Spleen (tissue), 11 donors: Measurements from ENCODE around the gene TRPC1. TPM values are rescaled to one million over a fixed set of nuclear protein-coding genes. Genes with fewer than 3 reads are reported as not detected.
A peak's percentile ranks its signal among the peaks of the same experiment; 100 is the strongest.

Experiments used
- DNase-seq: peaks from one replicate; pipeline ENCODE4 v3.0.0-alpha.2; 2020
- H3K27ac ChIP-seq, 8 donors: fragments of 200-600 bp; sonication (generic) in 7 of 8; 1 replicate in 4 of 8; 2 replicates in 4 of 8; pipeline versions ENCODE4 v1.5.0 to v1.8.0; 2016 to 2021; ENCODE audit warnings: inconsistent platforms in 4 of 8, mild to moderate bottlenecking in 4 of 8, moderate library complexity in 1 of 8
- H3K27me3 ChIP-seq, 7 donors: fragments of 200-600 bp; sonication (generic) in 6 of 7; replicated peaks in 1 of 7; 1 replicate in 4 of 7; 2 replicates in 3 of 7; pipeline versions ENCODE4 v1.5.0 to v1.8.0; 2016 to 2021; ENCODE audit warnings: inconsistent platforms in 3 of 7, mild to moderate bottlenecking in 1 of 7
- H3K36me3 ChIP-seq, 6 donors: fragments of 200-600 bp; sonication (generic) in 5 of 6; 1 replicate in 4 of 6; 2 replicates in 2 of 6; pipeline versions ENCODE4 v1.5.0 to v1.8.0; 2016 to 2021; ENCODE audit warnings: inconsistent platforms in 2 of 6
- H3K4me1 ChIP-seq, 6 donors: fragments of 200-600 bp; sonication (generic) in 5 of 6; 1 replicate in 3 of 6; 2 replicates in 3 of 6; pipeline versions ENCODE4 v1.5.0 to v1.8.0; 2016 to 2021; ENCODE audit warnings: inconsistent platforms in 3 of 6
- H3K4me3 ChIP-seq, 8 donors: fragments of 200-600 bp; sonication (generic) in 7 of 8; 1 replicate in 4 of 8; 2 replicates in 4 of 8; pipeline versions ENCODE4 v1.5.0 to v1.8.0; 2016 to 2021; ENCODE audit warnings: inconsistent platforms in 4 of 8, mild to moderate bottlenecking in 4 of 8, moderate library complexity in 2 of 8
- H3K9me3 ChIP-seq, 8 donors: fragments of 200-600 bp; sonication (generic) in 7 of 8; 1 replicate in 4 of 8; 2 replicates in 4 of 8; pipeline versions ENCODE4 v1.5.0 to v1.8.0; 2016 to 2021; ENCODE audit warnings: inconsistent platforms in 4 of 8
- POLR2A ChIP-seq, 3 donors: fragments of 450-650 bp; IDR thresholded peaks; one replicate each; pipeline ENCODE4 v1.5.1; 2017; ENCODE audit warnings: antibody characterized with exemption in 3 of 3, mild to moderate bottlenecking in 1 of 3
- POLR2AphosphoS5 ChIP-seq, 3 donors: sonication (generic); formaldehyde crosslinking; IDR thresholded peaks; one replicate each; pipeline ENCODE4 v1.5.1; 2017; ENCODE audit warnings: antibody characterized with exemption in 3 of 3
- WGBS, 5 donors: extraction: QIAGEN DNeasy Blood & Tissue Kit in 3 of 5; methylation state at CpG; one replicate each; pipeline versions ENCODE4 v1.1.5 to v1.1.7; 2013 to 2018; 5-methylcytosine and 5-hydroxymethylcytosine counted together
- intact Hi-C: fragments of 100-400 bp; cut with DNase I; formaldehyde crosslinking; loops from one replicate; pipeline ENCODE4 v1.15.0; 2023; ENCODE audit warnings: low total_unique reads
- polyA plus RNA-seq, 3 donors: library from polyadenylated mRNA; stranded (reverse); fragments of 200-250 nt; gene quantifications; one replicate each; pipeline ENCODE4 v1.2.1, GENCODE V29; 2013
- total RNA-seq, 7 donors: library from RNA; depleted of rRNA in 3 of 7; stranded (reverse); fragments of >200 nt in 3 of 7; fragmentation: NEBNext Ultra II Directional in 4 of 7; extraction: Animal tissue kit (Norgen Biotek cat#: 25700) in 4 of 7; gene quantifications; one replicate each; pipeline versions ENCODE4 v1.1.0 to v1.2.1, GENCODE V29; 2016 to 2021
- TF ChIP-seq, protein P1 (sequence below), 11 experiments: fragments of 200-600 bp in 7 of 11; fragments of 450-650 bp in 4 of 11; sonication (generic) in 4 of 11; IDR thresholded peaks in 8 of 11; conservative IDR thresholded peaks in 3 of 11; 1 replicate in 7 of 11; 2 replicates in 4 of 11; pipeline versions ENCODE4 v1.4.0 to v1.8.0; 2016 to 2021; ENCODE audit warnings: antibody characterized with exemption in 11 of 11, inconsistent platforms in 4 of 11, mild to moderate bottlenecking in 1 of 11
- donor health status: healthy with polysubstance abuse.
- donor health status: DM: no; HTN: no; CAD: no; lungs with moderate emphysema.
- donor health status: DM: no; HTN: no; CAD: no.
- donor health status: Bipolar disorder and iron deficiency.
- donor health status: healthy.
- donor health status: DM: no; HTN: no; CAD: no.
- donor health status: DM: yes; HTN: yes; CAD: no.

TRPC1 gene
- total and polyA plus RNA-seq, 10 donors: 1.7 to 21.8 (median 7.6) TPM

DNA sequence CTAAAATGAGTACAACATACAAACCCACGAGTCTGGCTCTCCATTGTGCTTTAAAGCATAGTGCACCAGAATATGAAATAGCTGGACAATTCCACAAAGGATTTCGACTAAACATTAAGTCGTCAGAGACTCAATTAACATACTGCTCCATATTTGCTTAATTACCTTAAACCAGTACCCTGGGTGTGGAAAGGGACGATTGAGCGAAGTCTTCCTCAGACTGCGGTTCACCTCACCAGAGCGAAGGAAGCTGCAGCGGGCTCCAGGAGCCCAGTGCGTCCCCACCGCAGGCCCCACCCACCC lies 218 bp upstream of the TRPC1 start:
- H3K4me3 ChIP-seq: peak overlapping the region; percentile 50 to 88 (median 66)
- intact Hi-C loops: loop anchor here (10.0 kb wide), 1 partner anchor 129 kb away; the partner anchor contains the start of gene PLS1
- WGBS, 5 donors: 0 to 1% (median 0%) methylated on average over 8 to 10 of the region's 10 CpGs

DNA sequence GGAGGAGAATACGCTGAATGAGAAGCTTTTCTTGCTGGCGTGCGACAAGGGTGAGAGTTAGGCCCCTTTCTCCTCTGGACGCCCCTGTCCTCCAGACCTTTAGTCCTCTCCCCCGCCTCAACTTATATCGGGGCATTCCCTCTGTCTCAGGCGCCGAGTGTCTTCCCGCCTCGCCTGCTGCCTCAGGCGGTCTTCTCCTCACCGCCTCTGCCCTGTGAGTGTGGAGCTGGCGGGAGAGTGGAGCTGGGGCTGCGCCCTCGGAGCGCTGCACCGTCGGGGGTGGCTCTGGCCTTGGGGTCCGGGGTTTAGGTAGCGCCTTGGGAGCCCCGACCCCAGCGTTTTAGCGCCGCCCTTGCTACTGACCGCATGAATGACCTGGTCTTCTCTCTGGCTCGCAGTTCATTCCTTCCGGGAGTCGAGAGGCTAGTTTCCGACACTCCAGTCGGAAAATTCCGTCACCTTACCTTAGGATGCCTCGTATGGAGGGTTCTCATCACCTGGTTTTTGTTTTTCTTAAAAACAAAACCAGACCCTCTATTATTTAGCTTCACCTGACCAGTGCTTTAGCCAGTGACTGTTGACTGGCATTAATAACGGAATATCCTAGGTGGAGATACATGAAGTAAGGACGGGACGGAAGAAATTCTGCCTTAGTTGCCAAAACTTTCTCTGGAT lies 985 bp downstream of the TRPC1 start:
- Histone ChIP-seq H3K27me3 (peaks cover 0 to 28% (median 0%) of the 10 kb centered on the region in 7 donors), H3K4me1 (peaks cover 0 to 22% (median 14%) of the 10 kb centered on the region in 6 donors), H3K36me3 (no peaks in the 10 kb centered on the region), H3K4me3 (peak overlapping the region; percentile 50 to 88 (median 66)), H3K27ac (peak overlapping the region; percentile 59 to 91 (median 88)), H3K9me3 (no peaks in the 10 kb centered on the region)
- peak; percentile 78 for DNase-seq
- 9 to 13% (median 11%) methylated on average over 23 to 35 of the region's 35 CpGs for WGBS, 5 donors
- intact Hi-C loops: loop anchor here (10.0 kb wide), 1 partner anchor 130 kb away; the partner anchor contains the start of gene PLS1
- TF ChIP-seq POLR2AphosphoS5 (IDR thresholded peaks at IDR 0.05) (peak in 2 of 3 donors; percentile 30 to 53), POLR2A (IDR thresholded peaks at IDR 0.05) (no peak)
- TF ChIP-seq, protein P1, sequence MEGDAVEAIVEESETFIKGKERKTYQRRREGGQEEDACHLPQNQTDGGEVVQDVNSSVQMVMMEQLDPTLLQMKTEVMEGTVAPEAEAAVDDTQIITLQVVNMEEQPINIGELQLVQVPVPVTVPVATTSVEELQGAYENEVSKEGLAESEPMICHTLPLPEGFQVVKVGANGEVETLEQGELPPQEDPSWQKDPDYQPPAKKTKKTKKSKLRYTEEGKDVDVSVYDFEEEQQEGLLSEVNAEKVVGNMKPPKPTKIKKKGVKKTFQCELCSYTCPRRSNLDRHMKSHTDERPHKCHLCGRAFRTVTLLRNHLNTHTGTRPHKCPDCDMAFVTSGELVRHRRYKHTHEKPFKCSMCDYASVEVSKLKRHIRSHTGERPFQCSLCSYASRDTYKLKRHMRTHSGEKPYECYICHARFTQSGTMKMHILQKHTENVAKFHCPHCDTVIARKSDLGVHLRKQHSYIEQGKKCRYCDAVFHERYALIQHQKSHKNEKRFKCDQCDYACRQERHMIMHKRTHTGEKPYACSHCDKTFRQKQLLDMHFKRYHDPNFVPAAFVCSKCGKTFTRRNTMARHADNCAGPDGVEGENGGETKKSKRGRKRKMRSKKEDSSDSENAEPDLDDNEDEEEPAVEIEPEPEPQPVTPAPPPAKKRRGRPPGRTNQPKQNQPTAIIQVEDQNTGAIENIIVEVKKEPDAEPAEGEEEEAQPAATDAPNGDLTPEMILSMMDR (IDR thresholded peaks at IDR 0.05 in 8 of 11, conservative IDR thresholded peaks at IDR 0.05 in 3 of 11): no peak

More for the DNA sequence above, 218 bp upstream of the TRPC1 start:
- Histone ChIP-seq H3K27me3 (peaks cover 0 to 28% (median 0%) of the 10 kb centered on the region in 7 donors), H3K4me1 (peaks cover 0 to 22% (median 14%) of the 10 kb centered on the region in 6 donors), H3K36me3 (no peaks in the 10 kb centered on the region), H3K9me3 (no peaks in the 10 kb centered on the region), H3K27ac (peak overlapping the region in 6 of 8 donors; percentile 85 to 91 (median 88))
- TF ChIP-seq POLR2AphosphoS5 (IDR thresholded peaks at IDR 0.05) (no peak), POLR2A (IDR thresholded peaks at IDR 0.05) (no peak)
- TF ChIP-seq, protein P1 (IDR thresholded peaks at IDR 0.05 in 8 of 11, conservative IDR thresholded peaks at IDR 0.05 in 3 of 11): no peak
- DNase-seq: no peak

DNA sequence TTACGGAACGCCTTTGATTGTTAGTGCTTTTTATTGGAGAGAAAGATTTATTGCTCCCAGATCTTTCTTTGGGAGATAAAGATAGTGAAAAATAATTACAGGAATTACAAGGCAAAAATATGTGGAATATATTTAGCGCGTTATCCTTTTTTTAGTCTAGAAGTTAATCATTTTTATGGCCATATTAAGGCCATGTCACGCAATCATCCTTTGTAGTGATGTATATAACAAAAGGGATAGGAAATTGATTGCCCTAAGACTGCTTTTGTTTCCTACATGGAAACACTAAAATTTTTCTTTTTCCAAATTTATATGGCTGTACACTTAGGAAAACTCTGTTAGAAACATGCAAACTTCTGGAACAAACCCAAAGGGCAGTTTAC lies 1.5 kb downstream of the TRPC1 start:
- Histone ChIP-seq H3K4me3 (peak overlapping the region in 5 of 8 donors; percentile 50 to 88 (median 66)), H3K4me1 (peaks cover 0 to 22% (median 14%) of the 10 kb centered on the region in 6 donors)

DNA sequence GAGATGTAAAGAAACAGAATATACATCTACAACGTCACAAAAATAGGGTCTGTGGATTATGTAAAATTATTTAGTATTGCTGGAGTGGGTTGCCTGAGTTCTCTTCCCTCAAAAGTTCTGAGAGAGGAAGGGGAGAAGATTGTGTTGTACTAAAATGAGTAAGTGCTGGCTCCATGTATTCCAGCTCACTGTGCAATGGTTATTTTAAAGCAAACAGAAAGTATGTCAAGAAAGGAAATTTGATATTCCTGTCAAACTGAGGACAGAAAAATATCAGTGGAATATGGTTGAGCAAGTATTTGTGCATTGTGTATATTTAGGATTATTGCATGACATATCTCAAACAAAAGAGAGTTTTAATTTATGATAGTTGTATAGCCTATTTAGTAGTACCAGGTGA lies 2.2 kb downstream of the TRPC1 start:
- H3K27me3 ChIP-seq: peaks cover 0 to 28% (median 0%) of the 10 kb centered on the region in 7 donors
- H3K4me1 ChIP-seq: peaks cover 0 to 22% (median 14%) of the 10 kb centered on the region in 6 donors
- DNase-seq: no peak
- intact Hi-C loops: loop anchor here (10.0 kb wide), 1 partner anchor 131 kb away; the partner anchor contains the start of gene PLS1
- H3K9me3 ChIP-seq: no peaks in the 10 kb centered on the region
- TF ChIP-seq POLR2AphosphoS5 (IDR thresholded peaks at IDR 0.05): no peak
- TF ChIP-seq, protein P1 (IDR thresholded peaks at IDR 0.05 in 8 of 11, conservative IDR thresholded peaks at IDR 0.05 in 3 of 11): no peak
- TF ChIP-seq POLR2A (IDR thresholded peaks at IDR 0.05): no peak
- no peak overlapping the region for H3K4me3 ChIP-seq
- WGBS, 5 donors: 62 to 76% (median 72%) methylated on average over 1 of the region's 1 CpG
- no peak overlapping the region for H3K27ac ChIP-seq
- H3K36me3 ChIP-seq: no peaks in the 10 kb centered on the region

More for the DNA sequence above, 1.5 kb downstream of the TRPC1 start:
- TF ChIP-seq, protein P1 (IDR thresholded peaks at IDR 0.05 in 8 of 11, conservative IDR thresholded peaks at IDR 0.05 in 3 of 11): no peak
- TF ChIP-seq POLR2AphosphoS5 (IDR thresholded peaks at IDR 0.05): no peak
- Histone ChIP-seq H3K36me3 (no peaks in the 10 kb centered on the region), H3K27ac (no peak overlapping the region), H3K9me3 (no peaks in the 10 kb centered on the region), H3K27me3 (peaks cover 0 to 28% (median 0%) of the 10 kb centered on the region in 7 donors)
- WGBS, 5 donors: 74 to 92% (median 84%) methylated on average over 5 of the region's 5 CpGs
- intact Hi-C loops: loop anchor here (10.0 kb wide), 1 partner anchor 131 kb away; the partner anchor contains the start of gene PLS1
- DNase-seq: no peak
